ENCODE results near the gene PRLHR. TPM values are rescaled to one million over a fixed set of nuclear protein-coding genes. Genes with fewer than 3 reads are reported as not detected.

Gene PRLHR
- polyA plus RNA-seq, 2 donors = 0.01 TPM; not detected in 1

- Histone ChIP-seq H3K9me3 (ENCODE audit: control insufficient read depth in 2 of 2, insufficient read depth in 1 of 2, low read depth in 1 of 2, low read length in 1 of 2) (no peaks in the 10 kb centered on the region), H3K4me1 (ENCODE audit: control insufficient read depth in 2 of 2, insufficient read depth in 2 of 2, low read length in 1 of 2) (no peaks in the 10 kb centered on the region), H3K27me3 (ENCODE audit: control insufficient read depth in 1 of 2, insufficient read depth in 2 of 2, low read length in 2 of 2) (no peaks in the 10 kb centered on the region), H3K27ac (ENCODE audit: low read depth in 2 of 2, low read length in 1 of 2) (peak overlapping the region in 1 of 2 donors; percentile 16), H3K4me3 (ENCODE audit: low read depth in 1 of 2, low read length in 2 of 2) (no peak overlapping the region), H3K36me3 (ENCODE audit: control insufficient read depth in 2 of 2, insufficient read depth in 2 of 2, low read length in 1 of 2) (no peaks in the 10 kb centered on the region)
- 50 to 68% methylated on average over 5 of the region's 5 CpGs for WGBS, 2 donors
Measured at GRCh38 chr10:118547282-118547681, 48.2 kb downstream of the PRLHR start.

- Histone ChIP-seq H3K36me3 (ENCODE audit: control insufficient read depth in 2 of 2, insufficient read depth in 2 of 2, low read length in 1 of 2) (no peaks in the 10 kb centered on the region), H3K4me1 (ENCODE audit: control insufficient read depth in 2 of 2, insufficient read depth in 2 of 2, low read length in 1 of 2) (no peaks in the 10 kb centered on the region), H3K4me3 (ENCODE audit: low read depth in 1 of 2, low read length in 2 of 2) (no peak overlapping the region), H3K9me3 (ENCODE audit: control insufficient read depth in 2 of 2, insufficient read depth in 1 of 2, low read depth in 1 of 2, low read length in 1 of 2) (no peaks in the 10 kb centered on the region), H3K27me3 (ENCODE audit: control insufficient read depth in 1 of 2, insufficient read depth in 2 of 2, low read length in 2 of 2) (no peaks in the 10 kb centered on the region), H3K27ac (ENCODE audit: low read depth in 2 of 2, low read length in 1 of 2) (no peak overlapping the region)
- WGBS, 2 donors = 73 to 78% methylated on average over 2 of the region's 2 CpGs
Measured at GRCh38 chr10:118546479-118546878, 49.0 kb downstream of the PRLHR start.

- Histone ChIP-seq H3K4me3 (ENCODE audit: low read depth in 1 of 2, low read length in 2 of 2) (no peak overlapping the region), H3K36me3 (ENCODE audit: control insufficient read depth in 2 of 2, insufficient read depth in 2 of 2, low read length in 1 of 2) (no peaks in the 10 kb centered on the region), H3K27ac (ENCODE audit: low read depth in 2 of 2, low read length in 1 of 2) (no peak overlapping the region), H3K27me3 (ENCODE audit: control insufficient read depth in 1 of 2, insufficient read depth in 2 of 2, low read length in 2 of 2) (no peaks in the 10 kb centered on the region), H3K4me1 (ENCODE audit: control insufficient read depth in 2 of 2, insufficient read depth in 2 of 2, low read length in 1 of 2) (no peaks in the 10 kb centered on the region), H3K9me3 (ENCODE audit: control insufficient read depth in 2 of 2, insufficient read depth in 1 of 2, low read depth in 1 of 2, low read length in 1 of 2) (no peaks in the 10 kb centered on the region)
- 83 to 86% methylated on average over 1 of the region's 1 CpG for WGBS, 2 donors
Measured at GRCh38 chr10:118545381-118545780, 50.1 kb downstream of the PRLHR start.

GRCh38 chr10:118544401-118544948 lies 51.0 kb downstream of the PRLHR start:
- WGBS, 2 donors = 56 to 63% methylated on average over 4 of the region's 4 CpGs

GRCh38 chr10:118543714-118544400 lies 51.6 kb downstream of the PRLHR start:
- no peaks in the 10 kb centered on the region for H3K9me3 ChIP-seq (ENCODE audit: control insufficient read depth in 2 of 2, insufficient read depth in 1 of 2, low read depth in 1 of 2, low read length in 1 of 2)
- no peak overlapping the region for H3K4me3 ChIP-seq (ENCODE audit: low read depth in 1 of 2, low read length in 2 of 2)
- H3K36me3 ChIP-seq (ENCODE audit: control insufficient read depth in 2 of 2, insufficient read depth in 2 of 2, low read length in 1 of 2) = no peaks in the 10 kb centered on the region
- H3K27me3 ChIP-seq (ENCODE audit: control insufficient read depth in 1 of 2, insufficient read depth in 2 of 2, low read length in 2 of 2) = no peaks in the 10 kb centered on the region
- WGBS, 2 donors = 22 to 25% methylated on average over 13 of the region's 13 CpGs
- H3K27ac ChIP-seq (ENCODE audit: low read depth in 2 of 2, low read length in 1 of 2) = no peak overlapping the region
- H3K4me1 ChIP-seq (ENCODE audit: control insufficient read depth in 2 of 2, insufficient read depth in 2 of 2, low read length in 1 of 2) = no peaks in the 10 kb centered on the region

More at GRCh38 chr10:118544401-118544948, 51.0 kb downstream of the PRLHR start:
- Histone ChIP-seq H3K36me3 (ENCODE audit: control insufficient read depth in 2 of 2, insufficient read depth in 2 of 2, low read length in 1 of 2) (no peaks in the 10 kb centered on the region), H3K27ac (ENCODE audit: low read depth in 2 of 2, low read length in 1 of 2) (no peak overlapping the region), H3K4me1 (ENCODE audit: control insufficient read depth in 2 of 2, insufficient read depth in 2 of 2, low read length in 1 of 2) (no peaks in the 10 kb centered on the region), H3K4me3 (ENCODE audit: low read depth in 1 of 2, low read length in 2 of 2) (no peak overlapping the region), H3K9me3 (ENCODE audit: control insufficient read depth in 2 of 2, insufficient read depth in 1 of 2, low read depth in 1 of 2, low read length in 1 of 2) (no peaks in the 10 kb centered on the region), H3K27me3 (ENCODE audit: control insufficient read depth in 1 of 2, insufficient read depth in 2 of 2, low read length in 2 of 2) (no peaks in the 10 kb centered on the region)

GRCh38 chr10:118542745-118543144 lies 52.7 kb downstream of the PRLHR start:
- 84 to 85% methylated on average over 1 of the region's 1 CpG for WGBS, 2 donors
- no peaks in the 10 kb centered on the region for H3K36me3 ChIP-seq (ENCODE audit: control insufficient read depth in 2 of 2, insufficient read depth in 2 of 2, low read length in 1 of 2)
- H3K4me1 ChIP-seq (ENCODE audit: control insufficient read depth in 2 of 2, insufficient read depth in 2 of 2, low read length in 1 of 2) = no peaks in the 10 kb centered on the region
- H3K27ac ChIP-seq (ENCODE audit: low read depth in 2 of 2, low read length in 1 of 2) = no peak overlapping the region
- no peaks in the 10 kb centered on the region for H3K9me3 ChIP-seq (ENCODE audit: control insufficient read depth in 2 of 2, insufficient read depth in 1 of 2, low read depth in 1 of 2, low read length in 1 of 2)
- no peaks in the 10 kb centered on the region for H3K27me3 ChIP-seq (ENCODE audit: control insufficient read depth in 1 of 2, insufficient read depth in 2 of 2, low read length in 2 of 2)
- H3K4me3 ChIP-seq (ENCODE audit: low read depth in 1 of 2, low read length in 2 of 2) = no peak overlapping the region

GRCh38 chr10:118542205-118542604 lies 53.2 kb downstream of the PRLHR start:
- Histone ChIP-seq H3K27me3 (ENCODE audit: control insufficient read depth in 1 of 2, insufficient read depth in 2 of 2, low read length in 2 of 2) (no peaks in the 10 kb centered on the region), H3K36me3 (ENCODE audit: control insufficient read depth in 2 of 2, insufficient read depth in 2 of 2, low read length in 1 of 2) (no peaks in the 10 kb centered on the region), H3K4me1 (ENCODE audit: control insufficient read depth in 2 of 2, insufficient read depth in 2 of 2, low read length in 1 of 2) (no peaks in the 10 kb centered on the region), H3K9me3 (ENCODE audit: control insufficient read depth in 2 of 2, insufficient read depth in 1 of 2, low read depth in 1 of 2, low read length in 1 of 2) (no peaks in the 10 kb centered on the region), H3K27ac (ENCODE audit: low read depth in 2 of 2, low read length in 1 of 2) (no peak overlapping the region), H3K4me3 (ENCODE audit: low read depth in 1 of 2, low read length in 2 of 2) (no peak overlapping the region)
- 87 to 92% methylated on average over 1 of the region's 1 CpG for WGBS, 2 donors

- Histone ChIP-seq H3K36me3 (ENCODE audit: control insufficient read depth in 2 of 2, insufficient read depth in 2 of 2, low read length in 1 of 2) (no peaks in the 10 kb centered on the region), H3K4me3 (ENCODE audit: low read depth in 1 of 2, low read length in 2 of 2) (no peak overlapping the region), H3K27ac (ENCODE audit: low read depth in 2 of 2, low read length in 1 of 2) (no peak overlapping the region), H3K9me3 (ENCODE audit: control insufficient read depth in 2 of 2, insufficient read depth in 1 of 2, low read depth in 1 of 2, low read length in 1 of 2) (no peaks in the 10 kb centered on the region), H3K27me3 (ENCODE audit: control insufficient read depth in 1 of 2, insufficient read depth in 2 of 2, low read length in 2 of 2) (no peaks in the 10 kb centered on the region), H3K4me1 (ENCODE audit: control insufficient read depth in 2 of 2, insufficient read depth in 2 of 2, low read length in 1 of 2) (no peaks in the 10 kb centered on the region)
- 80 to 90% methylated on average over 3 of the region's 3 CpGs for WGBS, 2 donors
Measured at GRCh38 chr10:118541718-118542117, 53.7 kb downstream of the PRLHR start.
